OCI-LY3 (cell line): ENCODE data around the gene OR1L8.

Source experiments
- H2AFZ ChIP-seq: fragments of 200-600, 300-600 bp; shearing (Covaris generic); 2 replicates; pipeline ENCODE4 v1.6.0; 2014; ENCODE audit warnings: antibody characterized with exemption, low read depth, low read length
- H3K27ac ChIP-seq: fragments of 200-600, 300-600 bp; sonication (generic); 2 replicates; pipeline ENCODE4 v1.5.1; 2014; ENCODE audit warnings: mild to moderate bottlenecking, low read length, moderate library complexity, mixed read lengths
- H3K27me3 ChIP-seq: fragments of 200-600, 300-600 bp; sonication (generic); 2 replicates; pipeline ENCODE4 v1.6.1; 2014; ENCODE audit warnings: low read depth, low read length, mixed read lengths
- H3K36me3 ChIP-seq: fragments of 200-600, 300-600 bp; sonication (generic); replicated peaks from 2 replicates; pipeline ENCODE3; 2014; ENCODE audit warnings: low read depth, low read length, mixed read lengths
- H3K4me1 ChIP-seq: fragments of 300-600, 200-600 bp; sonication (generic); 2 replicates; pipeline ENCODE4 v1.6.1; 2014; ENCODE audit warnings: low read length, mixed read lengths
- H3K4me2 ChIP-seq: fragments of 200-600, 300-600 bp; sonication (generic); 2 replicates; pipeline ENCODE4 v1.6.1; 2014; ENCODE audit warnings: low read length, mixed read lengths
- H3K4me3 ChIP-seq: fragments of 300-600, 200-600 bp; sonication (generic); 2 replicates; pipeline ENCODE4 v1.5.1; 2014; ENCODE audit warnings: antibody characterized with exemption, mild to moderate bottlenecking, low read length, moderate library complexity
- H3K79me2 ChIP-seq: fragments of 300-600, 200-600 bp; shearing (Covaris generic); 2 replicates; pipeline ENCODE4 v1.6.1; 2014; ENCODE audit warnings: mild to moderate bottlenecking, low read length, mixed read lengths
- H3K9ac ChIP-seq: fragments of 300-600, 200-600 bp; shearing (Covaris generic); 2 replicates; pipeline ENCODE4 v1.6.0; 2014; ENCODE audit warnings: mild to moderate bottlenecking, low read length, moderate library complexity
- H3K9me3 ChIP-seq: fragments of 200-600, 300-600 bp; shearing (Covaris generic); 2 replicates; pipeline ENCODE4 v1.6.1; 2014; ENCODE audit warnings: low read length, mixed read lengths; ENCODE audit not compliant: insufficient read depth
- H4K20me1 ChIP-seq: fragments of 200-600, 300-600 bp; sonication (generic); 2 replicates; pipeline ENCODE4 v1.6.1; 2016; ENCODE audit warnings: low read length, mixed read lengths; ENCODE audit not compliant: insufficient read depth
- CTCF ChIP-seq: fragments of 200-600, 300-600 bp; sonication (generic); IDR thresholded peaks from 2 replicates; pipeline ENCODE4 v1.5.1; 2014; ENCODE audit warnings: antibody characterized with exemption, low read length, low read depth
- EZH2phosphoT487 ChIP-seq: fragments of 200-600 bp; shearing (Covaris generic); IDR thresholded peaks from 2 replicates; pipeline ENCODE4 v1.6.1; 2018; ENCODE audit warnings: antibody characterized with exemption, mixed run types, low read depth

OR1L8 gene

DNA sequence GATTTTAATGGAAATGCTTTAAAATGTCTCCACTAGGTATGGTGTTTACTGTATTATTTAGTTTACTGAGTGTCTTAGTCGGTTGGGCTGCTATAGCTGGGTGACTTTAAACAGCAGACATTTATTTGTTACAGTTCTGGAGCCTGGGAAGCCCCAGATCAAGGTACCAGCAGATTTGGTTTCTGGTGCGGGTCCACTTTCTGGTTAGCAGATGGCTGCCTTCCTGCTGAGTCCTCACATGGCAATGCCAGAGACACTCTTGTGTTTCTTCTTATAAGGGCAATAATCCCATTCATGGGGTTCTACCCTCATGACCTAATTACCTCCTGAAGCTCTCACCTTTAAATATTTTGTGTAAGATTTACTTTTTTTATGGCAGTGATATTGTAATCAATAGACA lies 65.0 kb downstream of the OR1L8 start:
- H3K4me3 ChIP-seq = no peak overlapping the region
- H3K4me1 ChIP-seq = no peaks in the 10 kb centered on the region
- H3K27me3 ChIP-seq = peaks cover 39% of the 10 kb centered on the region; the same call in 1 of the 2 replicates
- H3K27ac ChIP-seq = no peak overlapping the region
- H3K9ac ChIP-seq = no peak overlapping the region
- no peak overlapping the region for H3K4me2 ChIP-seq
- TF ChIP-seq CTCF (no peak), EZH2phosphoT487 (no peak)
- H3K79me2 ChIP-seq = no peaks in the 10 kb centered on the region
- H2AFZ ChIP-seq = no peak overlapping the region
- no peaks in the 10 kb centered on the region for H4K20me1 ChIP-seq
- H3K36me3 ChIP-seq = no peaks in the 10 kb centered on the region
- no peaks in the 10 kb centered on the region for H3K9me3 ChIP-seq
